Neural crest cell (in vitro differentiated cells): ENCODE data around the gene LTBP1. TPM values are rescaled to one million over a fixed set of nuclear protein-coding genes. Genes with fewer than 3 reads are reported as not detected.
"Not testable (repeated sequence)": the region's sequence is repeated elsewhere in the genome, so short reads cannot be mapped to it uniquely, and the experiment has no call there.

Experiments used
- DNase-seq: peaks from one replicate; pipeline ENCODE4 v3.0.0; 2021; ENCODE audit warnings: low read depth, mixed read lengths, low spot score
- H3K27ac Mint-ChIP-seq: one replicate; pipeline ENCODE4 v1.8.0; 2021; ENCODE audit warnings: mild to moderate bottlenecking, mixed read lengths; ENCODE audit not compliant: unreplicated experiment
- H3K27me3 Mint-ChIP-seq: 2 replicates; pipeline ENCODE4 v1.8.0; 2021; ENCODE audit warnings: low read depth, mild to moderate bottlenecking, mixed read lengths
- H3K36me3 Mint-ChIP-seq: 2 replicates; pipeline ENCODE4 v1.8.0; 2021; ENCODE audit warnings: low read depth, mild to moderate bottlenecking, mixed read lengths
- H3K4me1 Mint-ChIP-seq: 2 replicates; pipeline ENCODE4 v1.8.0; 2021; ENCODE audit warnings: mixed read lengths
- H3K4me3 Mint-ChIP-seq: one replicate; pipeline ENCODE4 v1.8.0; 2021; ENCODE audit warnings: mild to moderate bottlenecking, mixed read lengths
- H3K9me3 Mint-ChIP-seq: 2 replicates; pipeline ENCODE4 v1.8.0; 2021; ENCODE audit warnings: mixed read lengths
- CTCF ChIP-seq: fragments of 200-600 bp; sonication (generic); conservative IDR thresholded peaks from 2 replicates; pipeline ENCODE4 v1.5.0; 2021; ENCODE audit warnings: antibody characterized with exemption, mild to moderate bottlenecking
- total RNA-seq: library from RNA; stranded (reverse); gene quantifications from 2 replicates; pipeline ENCODE4 v1.2.1, GENCODE V29; 2021

Gene LTBP1
- total RNA-seq, 1 donor from 2014 or later, result 30.2 TPM

GRCh38 chr2:32977228-32977758 lies 30.5 kb downstream of the LTBP1 start:
- H3K4me1 Mint-ChIP-seq, result no peaks in the 10 kb centered on the region
- H3K4me3 Mint-ChIP-seq, result no peak overlapping the region
- H3K9me3 Mint-ChIP-seq, result peaks cover 39% of the 10 kb centered on the region
- no peaks in the 10 kb centered on the region for H3K27me3 Mint-ChIP-seq
- no peak for DNase-seq
- H3K36me3 Mint-ChIP-seq, result peaks cover 37% of the 10 kb centered on the region
- no peak overlapping the region for H3K27ac Mint-ChIP-seq
- TF ChIP-seq CTCF, result no peak

- Mint-ChIP-seq H3K27me3 (no peaks in the 10 kb centered on the region), H3K27ac (no peak overlapping the region), H3K4me1 (no peaks in the 10 kb centered on the region), H3K9me3 (peaks cover 21% of the 10 kb centered on the region), H3K4me3 (no peak overlapping the region), H3K36me3 (peaks cover 28% of the 10 kb centered on the region)
- DNase-seq, result no peak
- no peak for TF ChIP-seq CTCF
These were observed 34.9 kb downstream of the LTBP1 start for GRCh38 chr2:32981612-32982011.

- not testable (repeated sequence) for H3K27me3 Mint-ChIP-seq, H3K27ac Mint-ChIP-seq, H3K4me1 Mint-ChIP-seq, DNase-seq, H3K4me3 Mint-ChIP-seq
- H3K36me3 Mint-ChIP-seq, result peaks cover 27% of the 10 kb centered on the region
- peaks cover 20% of the 10 kb centered on the region for H3K9me3 Mint-ChIP-seq
These were observed 36.6 kb downstream of the LTBP1 start for GRCh38 chr2:32983193-32983924.

- no peak for DNase-seq
- Mint-ChIP-seq H3K4me1 (no peaks in the 10 kb centered on the region), H3K27me3 (no peaks in the 10 kb centered on the region), H3K36me3 (peaks cover 18% of the 10 kb centered on the region), H3K9me3 (peaks cover 13% of the 10 kb centered on the region), H3K27ac (no peak overlapping the region), H3K4me3 (no peak overlapping the region)
- TF ChIP-seq CTCF, result no peak
These were observed 39.7 kb downstream of the LTBP1 start for GRCh38 chr2:32986480-32986879.

- H3K36me3 Mint-ChIP-seq, result peaks cover 9% of the 10 kb centered on the region
- no peak overlapping the region for H3K27ac Mint-ChIP-seq
- peaks cover 10% of the 10 kb centered on the region for H3K9me3 Mint-ChIP-seq
- no peak overlapping the region for H3K4me3 Mint-ChIP-seq
- no peak for DNase-seq
- no peak for TF ChIP-seq CTCF
- no peaks in the 10 kb centered on the region for H3K27me3 Mint-ChIP-seq
- H3K4me1 Mint-ChIP-seq, result peaks cover 10% of the 10 kb centered on the region
These were observed 41.8 kb downstream of the LTBP1 start for GRCh38 chr2:32988525-32988924.

GRCh38 chr2:32990556-32990955 lies 43.8 kb downstream of the LTBP1 start:
- Mint-ChIP-seq H3K36me3 (peaks cover 10% of the 10 kb centered on the region), H3K9me3 (peaks cover 11% of the 10 kb centered on the region), H3K4me1 (peaks cover 10% of the 10 kb centered on the region), H3K27me3 (no peaks in the 10 kb centered on the region), H3K27ac (no peak overlapping the region), H3K4me3 (no peak overlapping the region)
- no peak for DNase-seq
- TF ChIP-seq CTCF, result no peak
